Measurements from ENCODE around the gene JAZF1. TPM values are rescaled to one million over a fixed set of nuclear protein-coding genes. Genes with fewer than 3 reads are reported as not detected.

JAZF1 gene
- total RNA-seq, 2 donors from 2014 or later = 33.6 to 39.8 TPM

DNA sequence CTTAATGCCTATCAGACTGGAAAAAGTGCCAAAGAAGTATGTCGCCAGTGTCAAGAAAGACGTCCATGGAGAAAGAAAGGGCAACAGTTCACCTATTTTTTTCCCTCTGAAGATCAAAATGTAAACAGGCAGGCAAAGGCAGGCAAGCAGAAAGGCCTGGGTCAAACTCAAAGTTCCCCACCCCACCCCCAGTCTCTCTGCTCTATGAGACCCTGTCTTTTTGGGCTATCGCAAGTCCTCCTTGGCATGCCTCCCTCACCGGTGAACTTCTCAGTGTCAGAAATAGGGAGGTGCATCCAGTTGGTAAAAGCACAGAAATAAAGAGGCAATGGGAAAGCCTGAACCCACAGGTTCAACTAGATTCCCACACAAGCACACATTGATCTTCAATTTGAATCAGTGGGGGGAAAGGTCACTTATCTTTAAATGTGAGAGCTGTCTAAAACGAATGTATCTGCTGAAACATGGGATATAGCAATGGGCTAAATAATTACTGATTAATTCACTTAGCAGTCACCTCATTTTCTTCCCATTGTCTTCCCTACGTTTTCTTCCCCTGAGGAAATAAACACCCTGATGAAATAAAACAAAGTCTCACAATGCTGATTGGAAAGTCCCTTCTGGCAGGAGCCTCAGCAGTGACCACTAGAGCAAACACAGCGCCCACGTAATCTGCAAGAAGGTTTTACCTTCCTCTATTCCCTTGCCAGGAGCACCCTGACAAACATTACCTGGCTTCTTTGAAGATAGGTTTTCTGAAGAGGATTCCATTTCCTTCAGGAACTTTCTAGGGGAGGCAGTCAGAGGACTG lies 31.1 kb downstream of the JAZF1 start:
- intact Hi-C loops (cut with DNase I) = no loop called here

DNA sequence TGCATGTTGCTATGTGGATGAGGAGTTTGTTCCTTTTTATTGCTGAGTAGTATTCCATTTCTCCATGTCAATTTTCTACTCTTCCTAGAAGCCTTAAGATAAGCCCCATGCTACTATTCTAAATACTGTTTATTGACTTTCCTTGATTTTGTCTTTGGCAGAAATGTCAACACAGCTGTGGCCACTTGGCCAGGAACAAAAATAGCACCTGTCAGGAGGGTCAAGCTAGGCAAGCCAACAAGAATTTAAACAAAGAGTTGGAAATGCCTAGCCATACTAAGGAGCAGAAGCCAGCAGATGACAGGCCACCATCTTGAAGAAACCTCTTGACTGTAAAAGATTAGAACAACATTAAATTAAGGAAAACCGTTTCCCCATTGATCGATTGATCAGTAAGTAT lies 34.7 kb downstream of the JAZF1 start:
- DNase-seq (ENCODE audit: low spot score) = no peak
- intact Hi-C loops (cut with DNase I) = no loop called here

More for the DNA sequence above, 31.1 kb downstream of the JAZF1 start:
- no peak for DNase-seq (ENCODE audit: low spot score)

DNA sequence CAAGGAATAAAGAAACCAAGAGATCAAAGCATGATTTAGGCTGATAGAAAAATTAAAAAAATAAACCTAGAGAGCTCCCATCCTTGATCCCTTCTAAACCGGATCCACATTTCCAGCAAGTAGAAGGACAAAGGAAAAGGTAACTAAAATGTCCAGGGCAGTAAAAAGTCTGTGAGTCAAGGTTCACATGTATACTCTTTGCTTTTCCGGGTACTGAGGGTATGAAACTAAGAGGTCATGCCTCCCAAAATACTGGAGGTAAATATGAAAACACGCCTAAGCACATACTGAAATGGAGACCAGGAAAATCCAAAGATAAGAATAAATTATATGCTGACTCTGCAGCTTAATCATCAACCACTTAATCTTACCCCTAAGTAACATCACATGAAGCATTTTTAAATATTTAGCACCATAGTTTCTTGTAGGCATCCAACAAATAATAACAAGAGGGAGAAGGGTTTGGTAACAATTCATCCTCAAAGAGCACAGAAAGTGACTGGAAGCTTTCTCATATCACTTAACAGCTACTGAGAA lies 35.4 kb downstream of the JAZF1 start:
- no peak for DNase-seq (ENCODE audit: low spot score)
- intact Hi-C loops (cut with DNase I) = no loop called here

DNA sequence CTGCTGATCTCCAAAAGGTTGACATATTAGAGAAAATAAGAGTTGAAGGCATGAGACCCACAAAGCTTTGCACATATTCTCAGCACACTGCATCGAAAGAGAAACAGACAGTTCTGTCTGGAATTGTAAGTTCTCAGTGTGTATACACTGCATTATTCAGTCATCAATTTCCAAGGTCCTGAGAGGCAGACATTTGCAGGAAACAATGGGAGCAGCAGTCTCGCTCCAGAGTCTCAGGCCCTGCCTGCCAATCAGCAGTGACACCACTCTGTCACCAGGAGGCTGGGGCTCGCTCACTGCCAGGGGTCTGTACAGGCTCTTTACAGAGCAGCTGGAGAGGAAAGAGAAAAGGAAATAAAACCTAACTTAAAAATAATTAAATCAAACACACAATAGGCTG lies 36.3 kb downstream of the JAZF1 start:
- DNase-seq (ENCODE audit: low spot score) = no peak

DNA sequence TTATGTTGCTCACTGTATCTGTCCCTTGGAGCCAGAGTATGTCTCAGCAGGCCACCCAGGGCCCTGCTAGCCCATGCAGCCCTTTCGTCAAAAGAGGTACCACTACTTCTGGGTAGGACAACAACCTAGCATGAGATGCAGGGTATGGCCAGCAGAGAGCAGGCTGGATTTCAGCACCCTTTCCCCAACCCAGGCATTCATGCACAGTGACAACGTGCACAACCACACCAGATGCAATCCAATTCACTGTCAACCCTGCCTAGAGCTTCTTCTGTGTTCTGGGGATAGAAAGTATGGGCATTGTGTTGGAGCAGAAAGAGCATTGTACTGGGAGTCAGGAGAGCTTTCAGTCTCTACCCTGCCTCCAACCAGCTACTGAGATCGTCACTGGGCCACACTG lies 37.9 kb downstream of the JAZF1 start:
- no peak for DNase-seq (ENCODE audit: low spot score)
- intact Hi-C loops (cut with DNase I) = no loop called here

More for the DNA sequence above, 36.3 kb downstream of the JAZF1 start:
- intact Hi-C loops (cut with DNase I) = no loop called here

DNA sequence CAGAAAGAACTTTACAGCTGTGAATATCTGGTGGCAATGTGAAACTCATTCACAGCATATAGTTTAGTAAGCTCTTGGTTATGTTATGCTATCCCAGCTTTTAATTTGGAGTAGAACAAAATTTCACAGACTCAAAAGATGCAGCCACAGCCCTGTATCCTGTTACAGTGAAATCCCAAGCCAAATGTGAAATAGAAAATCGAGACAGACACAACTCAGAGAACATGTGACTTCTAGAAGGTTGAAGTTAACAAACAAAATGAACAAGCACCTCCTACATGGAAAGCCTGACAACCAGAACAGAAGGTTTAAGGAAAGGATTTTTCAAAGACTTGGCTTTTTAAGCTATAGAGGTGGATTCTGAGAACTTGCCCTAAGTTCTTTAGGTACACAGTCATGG lies 39.6 kb downstream of the JAZF1 start:
- no peak for DNase-seq (ENCODE audit: low spot score)

DNA sequence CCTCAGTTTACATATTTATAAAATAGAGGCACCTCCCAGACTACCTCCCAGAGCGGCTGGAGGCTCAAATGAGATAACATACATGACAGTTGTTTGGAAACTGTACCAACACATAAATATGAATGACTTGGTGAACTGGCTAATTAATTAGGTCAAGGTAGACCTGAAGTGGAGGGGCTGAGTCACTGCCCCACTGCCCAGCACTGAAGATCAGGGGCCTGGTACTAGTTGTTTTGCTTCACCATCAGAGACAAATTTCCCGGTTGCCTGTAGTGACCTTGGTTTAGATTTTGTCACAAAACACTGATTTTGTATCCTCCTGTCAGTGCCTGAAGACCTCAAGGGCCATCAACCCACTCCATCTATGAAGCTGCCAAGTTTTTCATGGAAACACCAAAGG lies 41.8 kb downstream of the JAZF1 start:
- intact Hi-C loops (cut with DNase I) = no loop called here

More for the DNA sequence above, 39.6 kb downstream of the JAZF1 start:
- intact Hi-C loops (cut with DNase I) = no loop called here

DNA sequence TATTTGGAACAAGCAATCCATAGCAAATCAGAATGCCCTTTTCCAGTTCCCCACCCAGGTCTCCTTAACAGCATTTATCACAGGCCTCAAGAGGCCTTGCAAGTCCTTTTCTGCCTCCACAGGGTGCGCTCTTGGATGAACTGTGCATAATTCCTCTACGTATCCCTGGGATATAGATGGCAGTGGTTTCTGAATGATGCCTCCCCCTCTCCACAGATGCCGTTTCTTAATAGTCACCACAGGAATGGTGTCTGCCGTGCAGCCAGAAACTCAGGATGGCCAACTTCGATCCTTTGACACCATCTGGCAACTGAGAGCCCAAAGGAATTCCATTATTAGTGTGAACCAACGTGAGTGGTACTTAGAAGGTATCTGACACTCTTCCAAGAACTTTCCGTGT lies 43.1 kb downstream of the JAZF1 start:
- no peak for DNase-seq (ENCODE audit: low spot score)
- intact Hi-C loops (cut with DNase I) = no loop called here

More for the DNA sequence above, 41.8 kb downstream of the JAZF1 start:
- DNase-seq (ENCODE audit: low spot score) = no peak

DNA sequence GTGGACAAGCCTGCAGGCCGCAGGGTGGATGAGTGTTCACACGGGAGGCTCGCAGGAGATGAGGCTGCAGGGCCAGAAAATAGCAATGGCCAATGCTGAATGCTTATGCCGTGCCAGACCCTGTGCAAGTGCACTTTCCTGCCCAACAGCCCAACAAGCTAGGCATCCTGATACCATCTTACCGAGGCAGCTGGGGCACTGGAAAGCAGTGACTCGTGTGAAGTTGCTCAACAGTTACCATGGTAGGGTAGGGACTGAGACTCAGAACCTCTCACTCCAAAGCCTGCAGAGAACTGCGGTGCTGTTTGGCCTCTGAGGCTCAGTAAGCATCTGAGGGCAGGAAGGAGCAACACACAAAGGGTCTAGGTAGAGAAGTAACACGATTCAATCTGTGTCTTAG lies 43.7 kb downstream of the JAZF1 start:
- intact Hi-C loops (cut with DNase I) = no loop called here
- DNase-seq (ENCODE audit: low spot score) = no peak

DNA sequence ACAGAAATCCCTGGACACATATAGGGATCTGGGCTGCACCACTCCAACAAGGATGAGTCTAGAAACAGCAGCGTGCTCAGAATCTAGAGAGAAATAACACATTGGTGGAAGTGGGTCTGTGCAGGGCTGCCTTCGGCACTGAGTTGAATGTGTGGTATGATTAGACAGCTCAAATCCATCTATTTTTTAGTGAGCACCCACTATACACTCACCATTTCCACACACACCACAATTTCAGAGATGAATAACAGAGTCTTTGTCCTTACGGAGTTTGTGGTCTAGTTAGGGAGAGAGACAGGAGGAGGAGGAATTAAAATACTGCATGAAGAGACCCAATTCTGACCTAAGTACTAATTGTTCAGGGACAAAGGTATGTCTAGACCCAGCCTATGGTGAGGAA lies 44.2 kb downstream of the JAZF1 start:
- intact Hi-C loops (cut with DNase I) = no loop called here

DNA sequence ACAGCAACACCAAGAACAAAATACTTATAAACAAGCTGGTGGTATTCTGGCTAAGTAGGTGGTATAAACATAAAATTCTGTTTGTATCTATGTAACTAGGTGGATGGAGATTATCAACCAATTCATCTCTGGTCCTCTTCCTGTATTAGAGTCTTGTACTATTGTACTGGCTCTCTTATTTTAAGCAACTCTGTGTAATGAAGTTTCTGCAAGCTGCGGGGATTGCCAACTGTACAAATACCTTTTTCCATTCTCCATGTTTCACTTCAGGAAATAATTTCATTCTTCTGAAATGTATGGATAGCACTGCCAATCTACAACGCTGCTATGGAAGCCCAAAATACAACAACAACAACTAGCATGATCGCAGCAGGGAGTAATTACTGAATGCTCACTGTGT lies 44.8 kb downstream of the JAZF1 start:
- no peak for DNase-seq (ENCODE audit: low spot score)
- intact Hi-C loops (cut with DNase I) = no loop called here

More for the DNA sequence above, 44.2 kb downstream of the JAZF1 start:
- no peak for DNase-seq (ENCODE audit: low spot score)

DNA sequence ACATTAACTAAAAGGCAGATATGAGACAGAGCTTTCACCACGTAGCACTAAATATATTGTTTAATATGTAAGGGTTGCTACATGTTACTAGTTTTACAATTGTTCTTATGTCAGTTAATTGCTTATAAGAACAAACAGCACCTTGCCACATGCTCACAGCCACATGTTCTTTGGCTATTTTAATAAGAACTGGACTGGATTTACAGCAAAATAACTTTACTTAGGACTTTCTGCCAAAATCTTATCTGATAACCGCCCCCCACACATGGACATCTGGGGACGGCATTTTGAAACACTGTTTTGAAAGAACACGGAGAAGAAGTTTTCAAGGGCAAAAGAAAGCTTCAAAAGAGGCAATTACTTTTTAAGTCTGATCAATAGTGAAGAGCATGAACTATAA lies 45.3 kb downstream of the JAZF1 start:
- intact Hi-C loops (cut with DNase I) = no loop called here
- no peak for DNase-seq (ENCODE audit: low spot score)

DNA sequence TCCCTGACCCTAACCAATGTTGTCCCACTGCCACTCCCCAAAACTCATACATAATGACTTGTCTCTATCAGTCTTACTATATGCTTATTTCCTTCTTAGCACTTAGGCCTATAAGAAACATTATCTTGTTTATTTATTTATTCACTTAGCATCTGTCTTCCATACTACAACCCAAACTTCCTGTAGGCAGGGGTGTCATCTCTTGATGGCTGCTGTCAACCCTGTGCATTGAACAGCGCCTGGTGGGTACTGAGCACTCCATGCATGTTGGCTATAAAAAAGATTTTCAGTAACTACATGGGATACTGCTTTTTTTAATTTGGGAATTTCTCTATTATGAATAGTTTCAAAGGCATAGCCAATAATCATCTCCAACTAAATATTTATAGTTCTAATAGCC lies 46.7 kb downstream of the JAZF1 start:
- no peak for DNase-seq (ENCODE audit: low spot score)
- intact Hi-C loops (cut with DNase I) = no loop called here

DNA sequence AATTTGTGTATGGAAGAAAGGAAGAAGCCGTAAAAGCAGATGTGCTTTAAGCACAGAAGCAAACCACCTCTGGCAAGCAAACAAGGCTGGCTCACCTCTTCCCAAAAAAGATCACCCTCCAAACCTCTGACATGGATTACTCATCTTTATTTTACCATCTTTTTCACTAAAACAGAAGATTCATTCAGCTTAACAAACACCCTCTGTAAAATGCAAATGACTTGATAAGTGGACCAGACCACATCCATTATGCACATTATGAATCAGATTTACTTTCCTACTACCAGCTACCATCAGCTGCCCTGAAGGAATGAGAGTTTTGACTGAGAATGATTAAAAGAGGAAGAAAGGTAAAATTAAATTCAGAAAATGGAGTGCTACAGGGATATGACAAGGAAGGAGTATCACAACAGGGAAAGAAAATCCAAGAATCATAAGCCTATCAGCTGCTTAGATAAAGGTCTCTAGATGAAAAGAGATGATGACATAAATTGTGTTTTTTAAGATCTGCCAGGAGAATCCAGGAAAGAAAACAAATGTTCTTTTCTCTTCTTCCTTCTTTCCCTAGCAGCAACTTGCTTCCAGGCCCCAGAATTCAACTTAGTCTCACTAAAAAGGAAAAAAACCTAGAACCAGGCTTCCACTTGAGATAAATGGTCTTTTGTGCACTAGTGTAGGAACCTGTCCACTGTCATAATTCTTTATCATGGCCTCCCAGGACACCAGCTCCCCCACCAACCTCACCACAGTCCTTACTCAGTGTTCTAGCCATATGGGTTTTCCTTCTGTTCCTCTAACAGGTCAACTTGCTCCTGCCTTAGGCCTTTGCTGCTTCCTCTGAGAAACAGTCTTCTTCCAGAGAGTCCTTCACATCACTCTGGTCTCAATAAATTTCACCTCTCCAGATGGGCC lies 47.4 kb downstream of the JAZF1 start:
- intact Hi-C loops (cut with DNase I) = no loop called here
- DNase-seq (ENCODE audit: low spot score) = no peak

DNA sequence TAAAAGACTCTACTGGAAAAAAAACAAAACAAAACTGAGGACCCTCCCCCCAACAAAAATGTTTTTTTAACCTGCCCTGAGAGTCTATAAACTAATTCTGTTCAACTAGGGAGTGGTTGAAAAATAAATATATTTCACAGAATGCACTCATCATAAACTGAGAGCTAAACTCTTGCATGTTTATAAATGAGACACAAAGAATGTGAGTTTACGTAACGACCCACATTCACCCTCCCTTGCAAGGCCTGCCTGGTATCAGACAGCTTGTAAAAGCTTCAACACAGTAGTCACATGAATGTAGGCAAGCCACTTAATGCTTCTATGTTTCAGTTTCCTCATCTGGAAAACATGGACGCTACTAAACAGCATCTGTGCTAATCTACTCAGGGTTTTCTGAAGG lies 50.3 kb downstream of the JAZF1 start:
- intact Hi-C loops (cut with DNase I) = no loop called here
- no peak for DNase-seq (ENCODE audit: low spot score)

DNA sequence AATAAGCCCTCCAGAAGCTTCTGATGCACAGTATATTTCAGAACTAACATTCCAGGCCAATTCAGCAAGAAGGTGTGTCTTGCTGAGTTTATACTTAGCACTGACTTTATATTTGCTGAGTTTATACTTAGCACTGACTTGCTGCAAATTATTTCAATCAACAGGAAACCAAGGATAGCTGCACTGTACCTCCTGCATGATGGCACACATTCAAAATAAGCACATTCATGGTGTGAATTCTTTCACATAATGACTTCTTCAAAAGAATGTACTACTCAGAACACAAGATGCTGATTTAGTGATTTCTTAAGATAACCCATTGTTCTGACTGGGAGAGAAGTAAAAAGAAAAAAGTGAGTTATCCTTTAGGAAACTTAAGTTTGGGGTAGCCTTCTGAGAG lies 52.0 kb downstream of the JAZF1 start:
- intact Hi-C loops (cut with DNase I) = no loop called here
- DNase-seq (ENCODE audit: low spot score) = no peak

DNA sequence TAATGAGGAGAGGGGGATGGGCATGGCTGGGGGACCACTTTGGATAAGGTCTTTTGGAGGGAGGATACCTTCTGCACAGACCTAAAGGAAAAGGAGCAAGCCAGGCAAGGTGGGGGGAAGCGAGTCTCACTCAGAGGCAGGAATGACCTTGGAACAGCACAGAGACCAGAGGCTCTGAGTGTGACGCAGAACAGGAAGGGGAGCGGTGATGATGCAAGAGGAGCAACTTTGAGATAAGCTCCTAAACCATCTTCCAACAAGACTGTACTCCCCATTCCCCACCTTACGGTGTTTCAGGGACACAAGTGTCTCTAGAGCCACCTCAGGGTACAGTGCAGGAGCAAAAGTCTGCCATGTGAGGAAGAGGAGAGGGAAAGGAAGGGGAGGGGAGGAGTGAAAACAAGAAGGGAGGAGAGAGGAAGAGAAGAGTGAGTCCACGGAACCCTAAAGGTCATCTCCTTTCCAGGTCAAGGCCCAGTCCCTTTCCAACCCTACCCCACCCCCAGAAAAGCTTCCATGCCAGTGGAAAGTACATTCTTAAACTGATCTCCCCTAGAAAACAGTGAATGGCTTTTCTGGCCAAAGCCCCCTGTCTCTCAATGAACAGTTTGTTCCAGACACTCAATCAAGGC lies 54.1 kb downstream of the JAZF1 start:
- DNase-seq (ENCODE audit: low spot score) = no peak

DNA sequence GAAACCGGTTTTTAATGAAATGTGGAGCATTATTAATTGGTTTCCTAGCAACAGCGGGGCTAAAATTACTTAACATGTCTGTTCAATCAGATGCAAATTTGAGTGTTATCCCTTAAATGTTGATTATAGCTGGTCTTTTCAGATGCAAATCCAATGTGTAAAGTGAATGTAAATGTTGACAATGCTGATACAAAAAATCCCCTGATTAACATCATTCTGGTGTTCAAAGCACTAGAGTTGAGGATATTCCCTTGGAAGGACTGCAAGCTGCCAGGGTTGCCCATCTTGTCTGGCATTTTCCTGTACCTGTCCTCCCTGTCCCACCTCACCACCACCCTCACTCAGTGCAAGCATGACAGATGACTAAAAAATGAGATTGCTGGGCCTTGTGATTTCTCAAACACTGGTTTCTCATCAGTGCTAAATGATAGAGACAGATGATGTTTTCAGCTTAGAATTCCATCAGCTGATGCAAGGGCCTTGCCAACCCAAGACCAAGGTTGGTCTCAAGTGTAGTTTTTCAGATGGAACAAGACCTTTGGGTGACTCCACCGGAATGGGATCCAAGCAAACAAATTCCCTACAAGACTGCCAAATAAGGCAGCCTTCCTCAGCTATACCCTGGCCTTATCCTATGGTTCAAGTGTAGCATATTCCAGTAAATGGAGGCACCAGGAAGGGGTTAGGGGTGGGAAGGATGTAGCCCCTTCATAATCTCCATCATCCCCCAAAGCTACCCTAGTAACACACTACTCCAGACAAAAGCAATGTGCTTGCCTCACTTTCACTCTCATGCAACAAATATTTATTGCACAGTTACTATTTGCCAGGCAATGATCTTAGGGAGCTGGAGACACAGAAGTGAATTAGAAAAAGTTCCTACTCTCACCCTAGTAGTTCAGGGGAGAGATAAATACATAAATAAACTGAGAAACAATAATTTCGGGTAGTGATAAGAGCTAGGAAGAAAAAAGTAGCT lies 54.9 kb downstream of the JAZF1 start:
- intact Hi-C loops (cut with DNase I) = no loop called here
- no peak for DNase-seq (ENCODE audit: low spot score)

More for the DNA sequence above, 54.1 kb downstream of the JAZF1 start:
- intact Hi-C loops (cut with DNase I) = no loop called here

DNA sequence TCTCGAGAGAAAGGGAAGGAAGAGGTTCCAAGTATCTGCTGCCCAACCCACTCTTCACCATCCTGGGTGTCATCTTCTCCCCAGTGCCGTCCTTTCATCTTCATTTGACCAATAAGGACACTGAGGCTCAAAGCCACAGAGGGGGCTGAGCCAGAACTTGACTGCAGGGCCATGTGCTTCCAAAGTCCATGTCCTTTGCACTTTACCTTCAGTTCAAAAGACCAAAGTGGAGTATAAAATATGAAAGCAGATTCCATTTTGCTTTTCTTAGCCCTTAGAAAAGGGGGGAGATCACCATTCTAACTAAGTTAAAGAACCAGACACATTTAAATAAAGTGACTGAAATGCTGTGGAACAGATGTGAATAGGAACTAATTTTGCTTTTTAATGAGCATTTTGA lies 56.2 kb downstream of the JAZF1 start:
- DNase-seq (ENCODE audit: low spot score) = no peak
- intact Hi-C loops (cut with DNase I) = no loop called here

All from posterior vena cava (tissue), 2 donors.